ENCODE measurements around the gene MAP3K5. TPM values are rescaled to one million over a fixed set of nuclear protein-coding genes. Genes with fewer than 3 reads are reported as not detected.

The MAP3K5 gene
- total RNA-seq, 4 donors from 2014 or later, result 18.7 to 24.1 (median 20.7) TPM

- no peak overlapping the region for H3K27ac ChIP-seq (replicated peaks in 1 of 4)
- H3K4me3 ChIP-seq, result no peak overlapping the region
- TF ChIP-seq, protein P1, sequence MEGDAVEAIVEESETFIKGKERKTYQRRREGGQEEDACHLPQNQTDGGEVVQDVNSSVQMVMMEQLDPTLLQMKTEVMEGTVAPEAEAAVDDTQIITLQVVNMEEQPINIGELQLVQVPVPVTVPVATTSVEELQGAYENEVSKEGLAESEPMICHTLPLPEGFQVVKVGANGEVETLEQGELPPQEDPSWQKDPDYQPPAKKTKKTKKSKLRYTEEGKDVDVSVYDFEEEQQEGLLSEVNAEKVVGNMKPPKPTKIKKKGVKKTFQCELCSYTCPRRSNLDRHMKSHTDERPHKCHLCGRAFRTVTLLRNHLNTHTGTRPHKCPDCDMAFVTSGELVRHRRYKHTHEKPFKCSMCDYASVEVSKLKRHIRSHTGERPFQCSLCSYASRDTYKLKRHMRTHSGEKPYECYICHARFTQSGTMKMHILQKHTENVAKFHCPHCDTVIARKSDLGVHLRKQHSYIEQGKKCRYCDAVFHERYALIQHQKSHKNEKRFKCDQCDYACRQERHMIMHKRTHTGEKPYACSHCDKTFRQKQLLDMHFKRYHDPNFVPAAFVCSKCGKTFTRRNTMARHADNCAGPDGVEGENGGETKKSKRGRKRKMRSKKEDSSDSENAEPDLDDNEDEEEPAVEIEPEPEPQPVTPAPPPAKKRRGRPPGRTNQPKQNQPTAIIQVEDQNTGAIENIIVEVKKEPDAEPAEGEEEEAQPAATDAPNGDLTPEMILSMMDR (IDR thresholded peaks at IDR 0.05), result no peak
- no peak for TF ChIP-seq EP300 (IDR thresholded peaks at IDR 0.05)
- no peak for TF ChIP-seq POLR2A (IDR thresholded peaks at IDR 0.05; ENCODE audit: low read depth)
- TF ChIP-seq POLR2AphosphoS5 (IDR thresholded peaks at IDR 0.05), result no peak
- H3K36me3 ChIP-seq, result peaks cover 0 to 28% (median 16%) of the 10 kb centered on the region in 4 donors
- intact Hi-C loops (cut with DNase I), result no loop called here
- H3K4me1 ChIP-seq, result peaks cover 0 to 9% (median 6%) of the 10 kb centered on the region in 4 donors
- no peak for DNase-seq (ENCODE audit: extremely low spot score)
- H3K27me3 ChIP-seq, result no peaks in the 10 kb centered on the region
- no peaks in the 10 kb centered on the region for H3K9me3 ChIP-seq
Observed at GRCh38 chr6:136624347-136624746, 167.9 kb downstream of the MAP3K5 start.

DNA sequence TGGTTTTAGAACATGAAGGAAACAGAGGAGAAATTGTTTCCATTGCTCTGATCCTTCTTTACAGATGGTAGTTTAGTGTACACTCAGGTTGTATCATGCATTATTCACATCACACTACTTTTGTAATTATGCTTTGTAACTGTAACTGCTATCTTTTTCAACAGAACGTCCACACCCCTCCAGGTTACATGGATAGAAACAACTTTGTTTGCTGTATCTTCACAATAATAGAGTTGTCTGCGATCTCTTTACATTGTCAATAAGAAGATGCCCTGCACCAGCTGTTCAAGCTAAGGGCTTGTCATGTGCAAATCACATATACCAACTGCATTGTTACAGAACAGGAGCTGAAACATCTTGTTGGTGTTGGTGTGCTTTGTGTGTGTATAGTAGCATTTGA lies 174.2 kb downstream of the MAP3K5 start:
- 87% methylated on average over 2 of the region's 2 CpGs for WGBS
- intact Hi-C loops (cut with DNase I), result no loop called here
- TF ChIP-seq, protein P1 (IDR thresholded peaks at IDR 0.05), result no peak
- TF ChIP-seq POLR2A (IDR thresholded peaks at IDR 0.05; ENCODE audit: low read depth) (no peak), EP300 (IDR thresholded peaks at IDR 0.05) (no peak), POLR2AphosphoS5 (IDR thresholded peaks at IDR 0.05) (no peak)
- H3K27me3 ChIP-seq, result no peaks in the 10 kb centered on the region
- no peak overlapping the region for H3K27ac ChIP-seq (replicated peaks in 1 of 4)
- no peak for DNase-seq (ENCODE audit: extremely low spot score)
- no peaks in the 10 kb centered on the region for H3K9me3 ChIP-seq
- H3K4me1 ChIP-seq, result no peaks in the 10 kb centered on the region
- H3K36me3 ChIP-seq, result peaks cover 6 to 39% (median 23%) of the 10 kb centered on the region in 4 donors
- no peak overlapping the region for H3K4me3 ChIP-seq

DNA sequence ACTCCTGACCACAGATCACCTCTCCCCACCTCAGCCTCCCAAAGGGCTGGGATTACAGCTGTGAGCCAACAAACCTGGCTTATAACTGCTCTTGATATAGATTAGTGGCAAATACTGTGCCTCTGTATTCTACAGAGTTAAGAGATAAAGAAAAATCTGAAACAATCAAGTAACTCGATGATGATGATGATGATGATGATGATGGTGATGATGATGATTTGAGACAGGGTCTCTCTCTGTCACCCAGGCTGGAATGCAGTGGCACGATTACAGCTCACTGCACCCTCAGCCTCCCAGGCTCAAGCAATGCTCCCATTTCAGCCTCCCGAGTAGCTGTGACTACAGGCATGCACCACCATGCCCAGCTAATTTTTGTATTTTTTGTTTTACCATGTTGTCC lies 175.8 kb downstream of the MAP3K5 start:
- TF ChIP-seq, protein P1 (IDR thresholded peaks at IDR 0.05), result no peak
- TF ChIP-seq EP300 (IDR thresholded peaks at IDR 0.05), result no peak
- TF ChIP-seq POLR2AphosphoS5 (IDR thresholded peaks at IDR 0.05), result no peak
- TF ChIP-seq POLR2A (IDR thresholded peaks at IDR 0.05; ENCODE audit: low read depth), result no peak
- intact Hi-C loops (cut with DNase I), result no loop called here
- Histone ChIP-seq H3K36me3 (peaks cover 6 to 29% (median 16%) of the 10 kb centered on the region in 4 donors), H3K27me3 (no peaks in the 10 kb centered on the region), H3K4me1 (no peaks in the 10 kb centered on the region), H3K27ac (replicated peaks in 1 of 4) (no peak overlapping the region), H3K4me3 (no peak overlapping the region), H3K9me3 (no peaks in the 10 kb centered on the region)
- 100% methylated on average over 3 of the region's 3 CpGs for WGBS
- no peak for DNase-seq (ENCODE audit: extremely low spot score)

GRCh38 chr6:136614994-136615393 lies 177.3 kb downstream of the MAP3K5 start:
- Histone ChIP-seq H3K36me3 (peaks cover 6 to 22% (median 14%) of the 10 kb centered on the region in 4 donors), H3K27me3 (no peaks in the 10 kb centered on the region), H3K9me3 (no peaks in the 10 kb centered on the region), H3K27ac (replicated peaks in 1 of 4) (no peak overlapping the region), H3K4me3 (no peak overlapping the region), H3K4me1 (peaks cover 0 to 8% (median 2%) of the 10 kb centered on the region in 4 donors)
- TF ChIP-seq POLR2A (IDR thresholded peaks at IDR 0.05; ENCODE audit: low read depth) (no peak), POLR2AphosphoS5 (IDR thresholded peaks at IDR 0.05) (no peak), EP300 (IDR thresholded peaks at IDR 0.05) (no peak)
- TF ChIP-seq, protein P1 (IDR thresholded peaks at IDR 0.05), result no peak
- 76% methylated on average over 2 of the region's 2 CpGs for WGBS
- DNase-seq (ENCODE audit: extremely low spot score), result no peak
- intact Hi-C loops (cut with DNase I), result no loop called here

DNA sequence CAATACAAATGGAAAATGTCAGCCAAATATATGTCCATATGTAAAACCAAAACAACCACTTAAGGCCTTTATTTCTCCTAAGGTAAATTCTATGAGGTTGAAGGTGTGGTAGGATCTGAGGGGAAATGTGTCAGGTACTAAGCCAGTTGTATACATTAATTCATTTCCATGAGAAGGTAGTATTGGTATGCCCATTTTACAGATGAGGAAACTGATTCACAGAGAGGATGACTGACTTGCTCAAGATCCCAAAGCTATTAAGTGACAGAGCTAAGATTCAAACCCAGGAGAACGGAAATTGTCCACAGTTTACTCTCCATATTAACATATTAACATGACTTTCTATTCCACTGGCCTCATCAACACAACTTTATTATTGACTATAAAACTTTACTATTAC lies 177.9 kb downstream of the MAP3K5 start:
- Histone ChIP-seq H3K36me3 (peaks cover 6 to 16% (median 10%) of the 10 kb centered on the region in 4 donors), H3K4me1 (peaks cover 0 to 14% (median 8%) of the 10 kb centered on the region in 4 donors), H3K4me3 (no peak overlapping the region), H3K27me3 (no peaks in the 10 kb centered on the region), H3K9me3 (no peaks in the 10 kb centered on the region), H3K27ac (replicated peaks in 1 of 4) (no peak overlapping the region)
- intact Hi-C loops (cut with DNase I), result no loop called here
- no peak for DNase-seq (ENCODE audit: extremely low spot score)
- TF ChIP-seq, protein P1 (IDR thresholded peaks at IDR 0.05), result no peak
- no peak for TF ChIP-seq POLR2AphosphoS5 (IDR thresholded peaks at IDR 0.05)
- no peak for TF ChIP-seq POLR2A (IDR thresholded peaks at IDR 0.05; ENCODE audit: low read depth)
- no peak for TF ChIP-seq EP300 (IDR thresholded peaks at IDR 0.05)
- WGBS, result 96% methylated on average over 1 of the region's 1 CpG
